GM21786 (cell line): ENCODE results near the gene MEST.
"Not testable (repeated sequence)": the region's sequence is repeated elsewhere in the genome, so short reads cannot be mapped to it uniquely, and the experiment has no call there.

Experiments used
- ATAC-seq: cut with Tn5 transposase; IDR thresholded peaks from one replicate; pipeline ENCODE4 v1.9.1; 2021; ENCODE audit not compliant: unreplicated experiment

Gene MEST

DNA sequence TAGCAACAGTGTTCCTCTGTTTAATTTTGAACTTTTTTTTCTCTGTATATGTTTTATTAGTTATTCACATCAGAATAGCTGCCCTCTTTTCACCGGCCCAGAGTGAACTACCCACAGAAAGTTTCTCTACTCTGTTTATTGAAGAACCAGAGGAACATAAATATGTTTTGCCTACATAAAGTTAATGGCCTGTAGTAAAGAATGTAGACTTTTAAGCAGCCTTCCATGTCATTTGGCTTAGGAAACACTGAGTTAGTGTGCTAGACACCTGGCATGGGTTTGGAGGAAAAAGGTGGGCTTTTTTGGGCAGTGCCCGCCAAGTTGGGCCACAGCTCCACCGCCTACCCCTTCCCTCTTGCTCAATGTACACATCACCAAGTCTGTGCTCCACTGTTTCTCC is 8.9 kb upstream of the MEST start:
- no peak for ATAC-seq

DNA sequence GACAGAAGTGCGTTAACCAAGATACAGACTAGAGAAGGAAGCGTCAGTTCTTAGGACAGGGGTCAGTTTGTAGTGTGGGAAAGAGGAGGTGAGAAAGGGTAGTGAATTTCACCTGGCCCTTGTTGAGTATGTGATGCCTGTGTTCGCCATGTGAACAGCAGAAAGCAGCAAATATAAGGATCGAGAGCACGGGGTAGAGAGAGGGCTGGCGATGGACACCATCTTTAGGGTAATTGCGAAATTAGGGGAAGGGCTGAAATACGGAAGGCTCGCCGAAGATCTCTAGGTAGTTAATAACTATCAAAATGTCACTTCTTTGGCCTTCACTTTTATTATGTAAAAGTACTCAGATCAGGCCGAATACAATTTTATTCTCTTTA is 6.2 kb upstream of the MEST start:
- no peak for ATAC-seq

DNA sequence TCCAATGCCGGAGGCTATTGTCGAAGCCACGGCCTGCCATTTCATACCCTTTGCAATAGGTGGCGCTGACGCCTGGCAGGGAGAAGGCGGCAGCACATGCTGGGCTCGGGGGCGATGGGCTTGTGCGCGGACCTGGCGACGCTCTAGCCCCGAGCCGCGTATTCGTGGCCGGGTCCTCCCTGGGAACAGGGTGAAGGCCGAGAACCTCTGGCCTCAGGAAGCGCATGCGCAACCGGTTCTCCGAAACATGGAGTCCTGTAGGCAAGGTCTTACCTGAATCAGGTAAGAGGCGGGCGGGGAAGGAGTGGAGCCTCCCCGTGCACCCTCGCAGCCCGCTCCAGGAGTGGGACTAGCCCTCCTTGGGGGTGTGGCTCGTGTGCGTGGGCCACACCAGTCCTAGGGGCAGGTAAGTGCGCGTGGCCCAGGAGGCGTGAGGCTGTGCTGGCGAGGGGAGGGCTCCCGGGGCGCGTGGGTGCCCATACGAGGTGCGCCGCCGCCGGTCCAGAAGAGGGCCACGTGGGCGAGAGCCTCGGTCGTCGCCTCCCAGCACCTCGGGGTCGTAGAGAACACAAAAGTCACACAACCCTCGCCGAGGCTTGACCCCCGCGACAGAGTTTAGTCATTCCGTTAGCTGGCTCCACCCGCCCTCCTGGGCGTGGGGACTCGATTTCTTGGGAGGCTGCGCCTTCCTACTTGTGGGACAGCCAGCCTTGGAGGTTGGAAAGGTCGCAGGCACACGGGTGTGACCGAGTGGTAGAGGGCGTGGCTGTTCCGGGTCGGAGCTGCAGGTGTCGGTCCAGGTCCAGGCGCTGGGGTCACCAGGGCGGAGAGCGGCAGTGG is 5.6 kb upstream of the MEST start:
- no peak for ATAC-seq

DNA sequence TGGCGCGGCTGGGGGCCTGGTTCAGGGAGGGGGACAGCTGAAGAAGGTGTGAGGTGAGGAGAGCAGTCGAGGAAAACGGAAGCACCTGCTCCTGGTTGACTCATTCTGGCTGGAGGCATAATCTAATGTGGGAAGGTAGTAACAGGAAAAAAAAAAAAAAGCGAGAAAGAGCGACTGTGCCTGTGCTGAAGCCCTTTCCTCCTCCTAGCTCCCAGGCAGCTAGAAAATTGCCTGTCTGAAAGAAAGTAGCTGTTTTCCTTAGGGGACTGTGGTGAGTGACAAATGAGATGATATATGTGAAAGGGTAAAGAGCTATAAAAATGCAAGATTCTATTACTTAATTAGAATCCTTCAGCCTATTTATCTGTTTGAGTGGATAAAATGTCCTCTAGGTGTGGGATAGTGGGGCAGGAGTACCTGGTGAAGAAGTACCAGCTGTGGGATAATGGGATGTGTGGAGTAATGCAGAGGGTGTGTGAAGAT is 4.9 kb upstream of the MEST start:
- no peak for ATAC-seq

DNA sequence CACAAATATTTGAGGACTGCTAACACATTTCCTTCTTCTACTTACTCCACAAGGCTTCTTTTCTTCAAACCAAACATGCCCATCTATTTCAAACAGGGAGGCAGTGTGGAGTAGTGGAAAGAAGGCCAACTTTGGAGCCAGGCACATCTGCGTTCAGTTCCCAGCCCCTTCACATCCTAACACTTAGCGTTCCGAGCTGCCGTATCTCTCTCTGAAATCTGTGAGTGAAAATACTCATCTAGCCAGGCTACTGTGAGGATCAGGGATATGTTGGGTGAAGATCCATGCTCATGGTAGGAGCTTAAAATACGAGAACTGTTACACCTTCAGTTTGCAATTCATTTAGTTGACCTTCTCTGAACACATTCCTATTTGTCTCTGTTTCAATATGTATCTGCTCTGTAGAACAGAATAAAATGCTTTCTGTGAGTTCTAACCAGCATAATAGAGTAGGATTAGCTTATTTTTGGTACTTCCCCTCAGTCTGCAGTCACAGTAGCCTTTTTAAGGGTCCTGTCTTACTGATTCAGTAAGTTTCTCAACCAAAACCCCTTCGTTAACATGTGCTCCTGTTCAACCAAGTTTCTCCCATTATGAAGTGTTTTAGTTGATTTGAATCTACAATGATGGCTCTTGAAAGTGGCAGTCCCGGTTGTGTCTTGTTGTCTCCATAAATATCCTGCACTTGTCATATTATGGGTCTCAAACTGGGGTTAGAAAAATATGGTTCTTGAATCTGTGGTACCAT is 3.3 kb upstream of the MEST start:
- ATAC-seq: no peak

DNA sequence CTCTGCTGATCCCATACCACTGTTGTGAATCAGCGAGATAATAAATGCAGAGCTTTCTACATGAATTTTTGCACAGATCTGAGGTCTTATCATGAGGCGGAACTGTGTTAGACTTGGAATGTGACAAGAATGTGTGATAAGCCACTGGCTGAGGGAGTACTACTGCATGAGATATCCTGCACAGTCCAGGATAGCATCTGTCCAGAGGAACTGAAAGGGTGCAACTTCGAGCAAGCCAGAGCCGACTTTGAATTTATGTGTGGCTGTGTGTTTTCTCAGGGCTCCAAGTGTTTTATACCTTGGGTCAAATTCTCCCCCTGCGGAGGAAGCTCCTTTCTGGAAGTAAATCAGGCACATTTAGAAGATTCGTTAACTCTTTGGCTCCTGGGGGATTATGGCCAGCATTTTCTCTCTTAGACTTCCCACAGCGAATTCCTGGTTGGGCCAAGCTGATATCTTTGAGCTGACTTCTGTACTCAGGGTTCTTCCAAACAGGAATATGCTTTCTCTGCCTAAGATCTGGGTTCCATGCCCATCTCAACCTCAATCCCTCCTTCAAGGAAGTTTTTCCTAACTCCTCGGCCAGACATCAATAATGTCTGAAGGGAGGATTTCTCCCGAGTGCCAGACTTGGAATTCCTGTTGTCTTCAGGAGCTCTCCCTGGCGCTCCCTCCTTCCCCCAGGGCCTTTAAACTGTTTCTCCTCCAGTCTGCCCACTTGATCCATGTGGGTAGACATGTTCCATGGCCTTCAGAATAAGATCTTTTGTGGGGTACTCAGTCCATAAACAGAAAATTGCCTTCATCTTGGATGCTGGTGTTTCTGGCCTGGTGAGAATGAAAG is 2.5 kb upstream of the MEST start:
- ATAC-seq: no peak

DNA sequence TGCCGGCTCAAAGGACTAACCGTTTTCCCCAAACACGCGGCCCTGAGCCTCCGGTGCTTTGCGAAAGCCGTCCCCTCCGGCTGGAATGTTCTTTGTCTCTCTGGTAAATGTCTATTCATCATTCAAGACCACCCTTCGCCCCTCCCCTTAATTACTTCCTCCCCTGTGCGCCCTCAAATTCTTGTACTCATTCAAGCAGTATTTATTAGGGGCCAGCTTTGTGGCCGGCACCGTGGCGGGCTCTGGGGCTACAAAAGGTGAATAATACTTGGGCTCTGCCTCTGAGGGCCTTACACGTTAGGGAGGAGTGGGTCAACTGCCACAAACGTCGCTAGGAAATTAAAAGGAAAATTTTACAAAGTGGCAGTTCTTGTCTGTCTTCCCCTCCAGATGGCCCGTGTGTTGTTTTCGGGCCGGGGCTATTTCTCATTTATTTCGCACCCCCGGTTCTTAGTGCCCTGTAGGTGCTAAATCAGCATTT is 1.5 kb upstream of the MEST start:
- no peak for ATAC-seq

DNA sequence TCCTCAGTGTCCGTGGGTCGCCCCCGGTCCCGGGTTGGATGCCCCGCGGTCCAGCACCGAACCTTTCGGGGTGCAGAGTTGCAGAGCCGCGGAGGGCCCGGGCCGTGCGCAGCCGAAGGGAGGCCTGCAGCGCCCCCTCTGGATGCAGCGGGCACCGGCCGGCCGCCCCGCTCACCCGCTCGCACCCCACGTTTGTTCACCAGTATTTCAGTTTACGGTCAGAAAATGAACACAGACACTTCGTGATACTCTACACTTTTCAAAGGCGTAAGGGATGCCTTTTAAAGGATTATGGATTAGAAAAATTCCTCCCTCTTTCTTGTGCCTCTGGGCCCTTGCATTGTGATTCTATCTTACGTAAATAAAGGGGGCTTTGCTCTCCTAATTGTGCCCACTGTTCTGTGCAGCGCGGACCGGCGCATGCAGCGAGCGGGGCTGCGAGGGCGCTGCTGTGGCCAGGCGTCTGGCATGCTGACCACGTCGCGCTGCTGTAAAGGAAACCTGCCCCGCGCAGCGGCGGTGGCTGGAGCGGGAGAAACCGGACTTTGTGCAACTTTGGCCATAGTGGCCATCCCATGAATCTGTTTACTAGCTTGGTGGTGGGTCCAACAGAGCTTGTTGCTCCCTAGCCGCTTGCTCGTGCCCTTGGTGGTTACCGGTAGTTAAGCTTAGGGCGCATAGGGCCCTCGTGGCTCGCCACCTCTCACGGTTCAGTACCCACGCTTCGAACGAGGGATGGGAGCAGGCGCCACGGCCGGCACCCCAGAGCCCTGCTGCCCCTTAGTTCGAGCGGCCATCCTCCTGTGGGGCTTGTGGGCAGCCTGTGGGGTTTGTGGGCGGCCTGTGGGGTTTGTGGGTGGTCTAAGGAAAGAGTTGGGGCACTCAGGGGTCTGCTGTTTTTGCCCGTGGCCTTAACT is 739 bp upstream of the MEST start:
- no peak for ATAC-seq

DNA sequence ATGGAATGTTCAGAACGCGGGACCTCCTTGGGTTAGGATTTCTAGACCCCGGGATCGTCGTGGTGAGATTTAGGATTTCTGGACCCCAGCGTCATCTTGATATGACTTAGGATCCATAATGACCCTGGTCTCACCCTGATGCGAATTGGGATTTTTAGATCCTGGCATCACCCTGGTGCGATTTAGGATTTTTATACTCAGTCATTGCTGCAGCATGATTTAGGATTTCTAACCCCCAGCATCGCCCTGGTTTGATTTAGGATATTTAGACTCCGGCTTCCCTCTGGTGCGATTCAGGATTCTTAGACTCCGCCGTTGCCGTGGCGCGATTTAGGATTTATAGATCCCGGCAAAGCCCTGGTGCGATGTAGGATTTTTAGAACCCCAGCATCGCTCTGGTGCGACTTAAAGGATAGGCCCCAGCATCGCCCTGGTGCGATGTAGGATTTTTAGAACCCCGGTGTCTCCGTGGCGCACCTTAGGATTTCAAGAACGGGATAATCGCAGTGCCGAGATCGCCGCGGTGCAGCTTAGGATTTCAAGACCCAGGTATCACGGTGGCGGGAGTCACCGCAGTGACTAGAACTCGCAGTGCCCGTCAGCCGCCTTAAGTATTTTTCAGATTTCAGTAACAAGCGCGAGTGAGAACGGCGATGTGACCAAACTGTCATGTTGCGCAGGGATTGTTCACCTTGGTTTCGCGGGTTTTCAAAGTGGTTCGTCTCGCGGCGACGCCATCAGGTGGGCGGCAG is 814 bp downstream of the MEST start:
- no peak for ATAC-seq

DNA sequence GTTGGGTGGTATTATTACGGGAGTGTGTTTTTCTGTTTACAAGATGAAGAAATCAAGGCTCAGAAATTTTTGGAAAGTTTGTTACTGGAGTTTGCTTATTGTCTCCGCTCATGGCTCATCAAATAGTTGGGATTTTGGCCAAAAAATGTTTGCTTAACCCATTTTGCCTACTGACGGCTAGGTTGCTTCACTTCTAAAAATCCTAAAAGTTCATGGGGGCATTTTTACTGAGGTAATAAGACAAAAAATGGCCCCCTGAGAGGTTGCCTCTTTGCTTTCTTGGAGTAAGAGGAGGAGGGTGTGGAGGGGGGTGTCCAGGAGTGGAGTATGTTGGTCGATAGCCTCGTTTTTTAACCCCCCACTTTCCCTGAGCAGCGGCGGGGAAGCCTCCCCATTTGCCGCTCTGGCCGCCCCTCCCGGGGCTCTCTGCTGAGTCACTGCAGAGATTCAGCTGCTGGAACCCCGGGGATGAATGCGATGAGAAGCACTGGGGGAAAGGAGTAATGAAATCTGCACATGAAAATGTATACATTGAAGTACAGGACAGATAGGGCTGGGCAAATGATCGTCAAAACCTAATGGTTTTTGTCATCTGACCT is 1.5 kb downstream of the MEST start:
- ATAC-seq: no peak

DNA sequence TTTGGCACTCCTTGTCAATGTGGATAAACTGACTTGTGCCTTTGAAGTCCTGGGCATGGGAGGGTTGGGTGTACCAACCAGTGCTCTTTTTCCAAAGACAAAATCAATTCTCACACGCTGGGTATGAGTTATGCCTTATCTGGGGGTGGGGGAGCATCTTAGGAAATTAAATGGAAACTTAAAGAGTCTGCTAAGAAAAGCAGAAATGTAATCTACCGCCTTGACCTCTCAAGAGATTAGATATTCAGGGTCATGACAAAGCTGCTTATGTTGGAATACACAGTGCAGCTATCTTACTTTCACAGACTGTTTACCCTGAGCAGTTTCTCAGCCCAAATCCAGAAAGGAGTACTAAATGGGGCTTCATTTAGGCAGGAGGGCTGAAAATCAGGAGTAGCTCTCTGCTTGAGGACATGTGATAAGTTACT is 2.6 kb downstream of the MEST start:
- no peak for ATAC-seq

DNA sequence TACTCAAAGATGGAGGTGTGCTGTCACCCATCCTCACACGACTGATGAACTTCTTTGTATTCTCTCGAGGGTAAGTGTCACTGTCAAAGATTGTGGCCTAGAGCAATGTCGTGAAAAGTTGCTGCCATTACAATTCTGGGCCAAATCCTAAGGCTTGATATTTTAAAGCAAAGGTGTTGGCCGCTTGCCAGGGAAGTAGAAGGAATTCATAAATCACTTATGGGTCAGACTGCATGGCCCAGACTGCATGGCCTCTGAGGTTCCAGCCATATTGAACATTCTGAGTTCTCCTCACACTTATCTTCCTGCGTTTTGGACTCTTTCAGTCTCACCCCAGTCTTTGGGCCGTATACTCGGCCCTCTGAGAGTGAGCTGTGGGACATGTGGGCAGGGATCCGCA is 8.6 kb downstream of the MEST start:
- no peak for ATAC-seq

DNA sequence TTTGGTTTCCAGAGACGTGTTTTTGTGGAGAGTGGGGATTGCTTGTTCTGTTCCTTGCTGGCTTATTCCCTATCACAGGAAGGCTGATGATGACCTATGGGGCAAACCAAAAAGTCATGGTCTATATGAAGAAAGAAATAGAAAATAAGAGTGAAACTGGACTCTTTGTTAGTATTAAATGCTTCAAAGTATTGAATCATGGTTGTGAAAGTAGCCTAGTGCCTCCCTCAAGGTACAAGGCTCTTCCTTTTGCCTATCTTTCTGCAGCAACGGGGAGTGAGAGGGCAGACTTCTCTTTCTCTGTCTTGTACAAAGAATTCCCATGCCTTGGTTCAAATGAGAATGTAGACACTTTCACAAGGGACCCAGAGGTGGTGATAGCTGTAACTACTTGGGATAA is 9.0 kb downstream of the MEST start:
- ATAC-seq: no peak

DNA sequence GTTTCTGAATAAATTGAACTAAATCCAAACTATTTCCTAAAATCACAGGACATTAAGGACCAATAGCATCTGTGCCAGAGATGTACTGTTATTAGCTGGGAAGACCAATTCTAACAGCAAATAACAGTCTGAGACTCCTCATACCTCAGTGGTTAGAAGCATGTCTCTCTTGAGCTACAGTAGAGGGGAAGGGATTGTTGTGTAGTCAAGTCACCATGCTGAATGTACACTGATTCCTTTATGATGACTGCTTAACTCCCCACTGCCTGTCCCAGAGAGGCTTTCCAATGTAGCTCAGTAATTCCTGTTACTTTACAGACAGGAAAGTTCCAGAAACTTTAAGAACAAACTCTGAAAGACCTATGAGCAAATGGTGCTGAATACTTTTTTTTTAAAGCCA is 13.9 kb downstream of the MEST start:
- ATAC-seq: no peak

DNA sequence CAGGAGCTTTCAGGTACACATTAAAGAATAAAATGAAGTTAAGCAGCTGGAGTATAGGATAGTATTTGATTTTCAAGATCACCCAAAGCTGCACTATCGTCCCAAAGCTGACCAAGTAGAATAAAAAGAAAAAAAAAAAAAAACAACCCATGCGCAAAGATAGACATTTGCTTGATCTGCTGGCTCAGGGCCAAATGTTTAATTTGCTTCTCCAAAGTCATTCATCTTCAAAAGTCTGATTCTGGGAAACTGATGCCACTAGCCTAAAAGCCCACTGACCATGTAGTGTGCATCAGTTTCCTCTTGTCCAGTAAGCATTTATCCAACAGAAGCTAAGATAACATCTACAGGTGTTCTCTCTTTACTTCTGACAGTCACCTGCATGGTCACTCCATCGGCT is 14.5 kb downstream of the MEST start:
- no peak for ATAC-seq

DNA sequence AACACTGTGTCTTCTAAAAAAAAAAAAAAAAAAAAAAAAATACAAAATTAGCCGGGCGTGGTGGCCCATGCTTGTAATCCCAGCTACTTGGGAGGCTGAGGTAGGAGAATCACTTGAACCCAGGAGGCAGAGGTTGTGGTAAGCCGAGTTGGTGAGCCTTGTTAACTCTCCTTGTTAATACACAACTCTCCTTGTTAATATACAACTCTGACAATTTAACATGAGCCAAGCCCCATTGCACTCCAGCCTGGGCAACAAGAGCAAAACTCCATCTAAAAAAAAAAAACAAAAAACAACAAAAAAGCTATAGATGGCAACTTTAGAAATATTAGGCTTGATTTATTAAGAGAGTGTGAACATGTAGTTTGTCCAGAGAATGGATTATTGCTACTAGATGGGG is 20.2 kb downstream of the MEST start:
- ATAC-seq: not testable (repeated sequence)

DNA sequence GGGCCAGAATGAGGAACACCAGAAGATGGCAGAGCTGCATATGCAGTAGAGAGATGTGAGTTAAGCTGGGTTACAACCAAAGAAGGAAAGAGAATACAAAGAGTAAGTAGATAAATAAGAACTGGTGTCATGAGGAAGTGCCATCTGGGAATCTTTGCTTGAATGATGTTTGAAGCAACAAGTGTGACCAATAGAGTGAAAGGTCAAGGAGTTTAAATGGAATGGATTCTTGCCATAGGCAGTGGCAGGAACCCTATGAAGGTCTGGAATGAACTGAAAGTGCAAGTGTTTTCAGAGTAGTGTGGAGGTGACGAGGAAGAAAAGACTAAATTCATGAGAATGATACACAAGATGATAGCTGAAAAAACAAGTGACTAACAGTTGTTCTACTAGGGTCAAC is 21.6 kb downstream of the MEST start:
- no peak for ATAC-seq

DNA sequence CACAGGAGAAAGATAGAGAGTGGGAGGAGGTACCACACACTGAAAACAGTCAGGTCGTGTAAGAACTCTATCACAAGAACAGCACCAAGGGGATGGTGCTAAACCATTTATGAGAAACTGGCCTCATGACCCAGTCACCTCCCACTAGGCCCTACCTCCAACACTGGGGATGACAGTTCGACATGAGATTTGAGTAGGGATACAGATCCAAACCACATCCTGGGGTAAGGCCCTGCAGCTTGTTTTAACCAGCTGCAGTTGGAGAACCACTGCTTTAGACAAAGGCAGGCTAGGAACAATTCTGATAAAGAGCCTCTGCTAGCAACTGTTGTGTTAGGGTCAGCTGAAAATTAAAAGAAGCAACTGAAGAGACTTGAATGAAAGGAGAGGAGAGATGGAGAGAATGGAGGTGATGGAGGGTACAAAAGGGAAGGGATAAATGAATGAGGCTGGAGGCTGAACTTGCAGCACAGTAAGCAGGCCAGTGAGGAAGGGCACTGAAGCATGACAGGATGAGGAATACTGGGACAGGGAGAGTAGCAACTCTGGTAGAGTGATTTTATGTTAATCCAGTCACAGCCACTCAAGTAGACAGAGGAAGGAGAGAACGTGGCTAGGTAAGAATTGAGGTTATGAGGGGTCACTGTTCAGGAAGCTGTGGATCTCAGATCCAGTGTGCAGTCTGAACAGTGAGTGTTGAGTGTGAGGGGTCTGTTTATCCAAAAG is 23.6 kb downstream of the MEST start:
- ATAC-seq: no peak
